ENCODE results near the gene SPSB1. TPM values are rescaled to one million over a fixed set of nuclear protein-coding genes. Genes with fewer than 3 reads are reported as not detected.

Gene SPSB1
- total RNA-seq, 4 donors from 2014 or later = 30.5 to 65.0 (median 36.2) TPM

GRCh38 chr1:9416918-9417500 is 124.3 kb downstream of the SPSB1 start:
- Histone ChIP-seq H3K4me3 (replicated peaks in 1 of 3) (no peak overlapping the region), H3K36me3 (no peaks in the 10 kb centered on the region), H3K27ac (no peak overlapping the region), H3K27me3 (no peaks in the 10 kb centered on the region), H3K4me1 (peaks cover 26 to 35% of the 10 kb centered on the region in 2 donors), H3K9me3 (no peaks in the 10 kb centered on the region)
- 95 to 97% methylated on average over 14 to 18 of the region's 18 CpGs for WGBS, 2 donors
- intact Hi-C loops (cut with DNase I) = no loop called here
- TF ChIP-seq POLR2A (IDR thresholded peaks at IDR 0.05) (no peak), CTCF (IDR thresholded peaks at IDR 0.05) (no peak)
- DNase-seq = no peak

- H3K9me3 ChIP-seq = no peaks in the 10 kb centered on the region
- peaks cover 20 to 28% of the 10 kb centered on the region in 2 donors for H3K4me1 ChIP-seq
- 80 to 92% methylated on average over 9 of the region's 9 CpGs for WGBS, 2 donors
- H3K27ac ChIP-seq = no peak overlapping the region
- intact Hi-C loops (cut with DNase I) = no loop called here
- no peak for DNase-seq
- H3K4me3 ChIP-seq (replicated peaks in 1 of 3) = no peak overlapping the region
- TF ChIP-seq POLR2A (IDR thresholded peaks at IDR 0.05) (no peak), CTCF (IDR thresholded peaks at IDR 0.05) (no peak)
- no peaks in the 10 kb centered on the region for H3K36me3 ChIP-seq
- H3K27me3 ChIP-seq = no peaks in the 10 kb centered on the region
These were observed 125.0 kb downstream of the SPSB1 start for GRCh38 chr1:9417695-9418094.

- 70 to 77% methylated on average over 6 of the region's 7 CpGs for WGBS, 2 donors
- Histone ChIP-seq H3K36me3 (no peaks in the 10 kb centered on the region), H3K4me1 (peaks cover 9 to 16% of the 10 kb centered on the region in 2 donors), H3K27me3 (no peaks in the 10 kb centered on the region), H3K4me3 (replicated peaks in 1 of 3) (no peak overlapping the region), H3K9me3 (no peaks in the 10 kb centered on the region), H3K27ac (no peak overlapping the region)
- TF ChIP-seq POLR2A (IDR thresholded peaks at IDR 0.05) (no peak), CTCF (IDR thresholded peaks at IDR 0.05) (no peak)
- peak in 1 of 2 donors; percentile 17 for DNase-seq
- intact Hi-C loops (cut with DNase I) = no loop called here
These were observed 126.2 kb downstream of the SPSB1 start for GRCh38 chr1:9418851-9419250.

Other genes starting within 250 kb of the SPSB1 start
- gene SLC2A5, start 223.3 kb upstream of the SPSB1 start, total RNA-seq = 1 to 10 TPM in 1 of 4 donors, under 1 TPM in 3; 0.73 to 1.1 (median 0.88) TPM
- 10 to 100 TPM in 1 of 4 donors, 1 to 10 TPM in 3; 5.6 to 10.4 (median 7.3) TPM for gene GPR157, start 163.8 kb upstream of the SPSB1 start, total RNA-seq
- 10 to 100 TPM; 36.3 to 64.2 (median 43.6) TPM for gene H6PD, start 58.1 kb upstream of the SPSB1 start, total RNA-seq
- 10 to 100 TPM; 10.6 to 16.6 (median 14.7) TPM for gene SLC25A33, start 246.6 kb downstream of the SPSB1 start, total RNA-seq

Measured in thyroid gland (tissue), 4 donors.